OCI-LY3 (cell line): ENCODE data around the gene SASH1.

ENCODE experiments used
- H2AFZ ChIP-seq: fragments of 200-600, 300-600 bp; shearing (Covaris generic); 2 replicates; pipeline ENCODE4 v1.6.0; 2014; ENCODE audit warnings: antibody characterized with exemption, low read depth, low read length
- H3K27ac ChIP-seq: fragments of 200-600, 300-600 bp; sonication (generic); 2 replicates; pipeline ENCODE4 v1.5.1; 2014; ENCODE audit warnings: mild to moderate bottlenecking, low read length, moderate library complexity, mixed read lengths
- H3K27me3 ChIP-seq: fragments of 200-600, 300-600 bp; sonication (generic); 2 replicates; pipeline ENCODE4 v1.6.1; 2014; ENCODE audit warnings: low read depth, low read length, mixed read lengths
- H3K36me3 ChIP-seq: fragments of 200-600, 300-600 bp; sonication (generic); replicated peaks from 2 replicates; pipeline ENCODE3; 2014; ENCODE audit warnings: low read depth, low read length, mixed read lengths
- H3K4me1 ChIP-seq: fragments of 300-600, 200-600 bp; sonication (generic); 2 replicates; pipeline ENCODE4 v1.6.1; 2014; ENCODE audit warnings: low read length, mixed read lengths
- H3K4me2 ChIP-seq: fragments of 200-600, 300-600 bp; sonication (generic); 2 replicates; pipeline ENCODE4 v1.6.1; 2014; ENCODE audit warnings: low read length, mixed read lengths
- H3K4me3 ChIP-seq: fragments of 300-600, 200-600 bp; sonication (generic); 2 replicates; pipeline ENCODE4 v1.5.1; 2014; ENCODE audit warnings: antibody characterized with exemption, mild to moderate bottlenecking, low read length, moderate library complexity
- H3K79me2 ChIP-seq: fragments of 300-600, 200-600 bp; shearing (Covaris generic); 2 replicates; pipeline ENCODE4 v1.6.1; 2014; ENCODE audit warnings: mild to moderate bottlenecking, low read length, mixed read lengths
- H3K9ac ChIP-seq: fragments of 300-600, 200-600 bp; shearing (Covaris generic); 2 replicates; pipeline ENCODE4 v1.6.0; 2014; ENCODE audit warnings: mild to moderate bottlenecking, low read length, moderate library complexity
- H3K9me3 ChIP-seq: fragments of 200-600, 300-600 bp; shearing (Covaris generic); 2 replicates; pipeline ENCODE4 v1.6.1; 2014; ENCODE audit warnings: low read length, mixed read lengths; ENCODE audit not compliant: insufficient read depth
- H4K20me1 ChIP-seq: fragments of 200-600, 300-600 bp; sonication (generic); 2 replicates; pipeline ENCODE4 v1.6.1; 2016; ENCODE audit warnings: low read length, mixed read lengths; ENCODE audit not compliant: insufficient read depth
- EZH2phosphoT487 ChIP-seq: fragments of 200-600 bp; shearing (Covaris generic); IDR thresholded peaks from 2 replicates; pipeline ENCODE4 v1.6.1; 2018; ENCODE audit warnings: antibody characterized with exemption, mixed run types, low read depth
- TF ChIP-seq, protein P1 (sequence below): fragments of 200-600, 300-600 bp; sonication (generic); IDR thresholded peaks from 2 replicates; pipeline ENCODE4 v1.5.1; 2014; ENCODE audit warnings: antibody characterized with exemption, low read length, low read depth

Gene SASH1

DNA sequence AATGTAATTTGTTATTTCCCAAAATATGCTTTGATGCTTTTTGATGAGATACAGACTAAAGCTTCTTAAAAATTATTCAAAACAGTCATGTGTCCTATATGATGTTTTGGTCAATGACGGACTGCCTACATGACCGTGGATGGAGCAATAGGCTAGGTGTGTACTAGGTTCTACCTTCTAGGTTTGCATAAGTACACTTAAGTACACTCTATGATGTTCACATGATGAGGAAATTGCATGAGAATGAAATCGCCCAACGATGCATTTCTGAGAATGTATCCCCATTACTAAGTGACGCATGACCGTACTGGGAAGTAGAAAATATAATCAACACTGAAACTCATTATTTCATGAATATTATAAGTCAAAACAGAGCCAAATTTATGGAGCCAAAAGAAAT, 252.9 kb downstream of the SASH1 start:
- no peaks in the 10 kb centered on the region; the same call in 1 of the 2 replicates for H3K4me1 ChIP-seq
- H4K20me1 ChIP-seq: no peaks in the 10 kb centered on the region
- no peaks in the 10 kb centered on the region for H3K79me2 ChIP-seq
- H3K4me2 ChIP-seq: no peak overlapping the region
- no peak overlapping the region for H2AFZ ChIP-seq
- no peaks in the 10 kb centered on the region for H3K36me3 ChIP-seq
- no peaks in the 10 kb centered on the region for H3K9me3 ChIP-seq
- H3K27ac ChIP-seq: no peak overlapping the region
- no peak overlapping the region for H3K4me3 ChIP-seq
- H3K27me3 ChIP-seq: no peaks in the 10 kb centered on the region
- H3K9ac ChIP-seq: no peak overlapping the region
- TF ChIP-seq, protein P1, sequence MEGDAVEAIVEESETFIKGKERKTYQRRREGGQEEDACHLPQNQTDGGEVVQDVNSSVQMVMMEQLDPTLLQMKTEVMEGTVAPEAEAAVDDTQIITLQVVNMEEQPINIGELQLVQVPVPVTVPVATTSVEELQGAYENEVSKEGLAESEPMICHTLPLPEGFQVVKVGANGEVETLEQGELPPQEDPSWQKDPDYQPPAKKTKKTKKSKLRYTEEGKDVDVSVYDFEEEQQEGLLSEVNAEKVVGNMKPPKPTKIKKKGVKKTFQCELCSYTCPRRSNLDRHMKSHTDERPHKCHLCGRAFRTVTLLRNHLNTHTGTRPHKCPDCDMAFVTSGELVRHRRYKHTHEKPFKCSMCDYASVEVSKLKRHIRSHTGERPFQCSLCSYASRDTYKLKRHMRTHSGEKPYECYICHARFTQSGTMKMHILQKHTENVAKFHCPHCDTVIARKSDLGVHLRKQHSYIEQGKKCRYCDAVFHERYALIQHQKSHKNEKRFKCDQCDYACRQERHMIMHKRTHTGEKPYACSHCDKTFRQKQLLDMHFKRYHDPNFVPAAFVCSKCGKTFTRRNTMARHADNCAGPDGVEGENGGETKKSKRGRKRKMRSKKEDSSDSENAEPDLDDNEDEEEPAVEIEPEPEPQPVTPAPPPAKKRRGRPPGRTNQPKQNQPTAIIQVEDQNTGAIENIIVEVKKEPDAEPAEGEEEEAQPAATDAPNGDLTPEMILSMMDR: no peak
- no peak for TF ChIP-seq EZH2phosphoT487

DNA sequence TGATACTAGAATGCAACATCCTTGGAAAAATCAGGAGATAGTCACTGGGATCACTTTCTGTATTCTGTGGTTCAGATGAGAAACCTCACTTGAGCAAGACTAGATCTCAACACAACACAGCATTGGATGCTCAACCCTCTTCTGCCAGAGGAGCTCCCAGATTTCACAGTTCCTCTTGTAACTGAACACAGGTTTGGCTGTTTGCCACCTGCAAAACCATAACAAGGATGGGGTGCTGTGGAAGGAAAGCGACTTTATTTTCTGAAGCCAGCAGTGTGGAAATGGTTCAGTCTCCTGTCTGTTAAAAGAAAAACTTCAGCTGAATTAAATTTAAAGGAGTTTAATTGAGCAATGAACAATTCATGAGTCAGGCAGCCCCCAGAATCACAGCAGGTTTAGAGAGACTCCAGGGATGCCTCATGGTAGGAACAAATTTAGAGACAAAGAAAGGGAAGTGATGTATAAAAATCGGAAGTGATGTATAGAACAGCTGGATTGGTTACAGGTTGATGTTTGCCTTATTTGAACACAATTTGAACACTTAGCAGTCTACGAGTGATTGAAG, 254.3 kb downstream of the SASH1 start:
- H3K27me3 ChIP-seq: no peaks in the 10 kb centered on the region
- no peak overlapping the region; the same call in 1 of the 2 replicates for H2AFZ ChIP-seq
- H4K20me1 ChIP-seq: no peaks in the 10 kb centered on the region
- no peak for TF ChIP-seq EZH2phosphoT487
- TF ChIP-seq, protein P1: no peak
- H3K9ac ChIP-seq: no peak overlapping the region
- H3K4me2 ChIP-seq: no peak overlapping the region
- no peak overlapping the region for H3K4me3 ChIP-seq
- H3K9me3 ChIP-seq: no peaks in the 10 kb centered on the region
- no peaks in the 10 kb centered on the region for H3K36me3 ChIP-seq
- H3K79me2 ChIP-seq: no peaks in the 10 kb centered on the region
- H3K27ac ChIP-seq: no peak overlapping the region
- no peaks in the 10 kb centered on the region for H3K4me1 ChIP-seq

DNA sequence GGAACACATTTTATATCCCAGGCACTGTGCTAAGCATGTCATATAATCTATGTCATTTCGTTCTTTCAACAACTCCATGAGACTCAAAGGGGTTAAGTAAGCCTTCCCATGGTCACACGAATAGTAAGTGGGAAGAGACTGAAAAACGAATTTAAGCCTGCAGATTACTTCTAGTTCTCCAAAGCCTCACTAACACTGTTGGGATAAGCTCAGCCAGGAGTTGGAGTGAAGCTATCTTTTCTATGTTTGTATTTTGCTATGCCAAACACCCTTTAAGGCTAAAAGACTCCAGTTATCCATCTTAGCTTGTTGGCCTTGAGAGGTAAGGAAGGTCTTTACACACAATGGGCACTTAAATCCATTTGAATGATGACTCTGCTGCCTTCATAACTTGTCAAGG, 256.1 kb downstream of the SASH1 start:
- H3K27me3 ChIP-seq: no peaks in the 10 kb centered on the region
- no peaks in the 10 kb centered on the region for H3K79me2 ChIP-seq
- no peaks in the 10 kb centered on the region for H4K20me1 ChIP-seq
- H3K9me3 ChIP-seq: no peaks in the 10 kb centered on the region
- no peaks in the 10 kb centered on the region for H3K36me3 ChIP-seq
- no peaks in the 10 kb centered on the region for H3K4me1 ChIP-seq
- H3K27ac ChIP-seq: no peak overlapping the region
- H2AFZ ChIP-seq: no peak overlapping the region
- H3K9ac ChIP-seq: no peak overlapping the region
- H3K4me2 ChIP-seq: no peak overlapping the region
- no peak overlapping the region for H3K4me3 ChIP-seq
- no peak for TF ChIP-seq EZH2phosphoT487
- TF ChIP-seq, protein P1: no peak

DNA sequence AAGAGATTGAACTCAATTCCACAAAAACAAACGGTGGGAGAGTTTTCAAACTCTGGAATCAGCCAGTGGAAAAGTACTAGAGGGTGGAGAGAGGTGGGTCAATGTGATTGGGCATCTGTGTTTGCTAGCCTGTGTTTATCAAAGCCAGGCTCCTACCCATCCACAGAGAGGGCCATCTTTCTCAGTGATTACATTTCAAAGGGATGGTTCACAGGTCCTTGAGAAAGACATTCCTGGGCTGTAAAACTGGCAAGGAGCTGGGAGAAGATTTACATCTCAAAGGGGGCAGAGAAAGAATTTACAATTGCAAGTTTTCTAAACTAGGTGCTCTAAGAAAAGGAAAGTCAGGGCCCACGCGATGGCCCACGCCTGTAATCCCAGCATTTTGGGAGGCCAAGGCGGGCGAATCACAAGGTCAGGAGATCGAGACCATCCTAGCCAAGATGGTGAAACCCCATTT, 257.4 kb downstream of the SASH1 start:
- H3K4me1 ChIP-seq: no peaks in the 10 kb centered on the region
- no peaks in the 10 kb centered on the region for H3K79me2 ChIP-seq
- no peak overlapping the region for H3K4me3 ChIP-seq
- no peaks in the 10 kb centered on the region for H3K9me3 ChIP-seq
- H4K20me1 ChIP-seq: no peaks in the 10 kb centered on the region
- H3K9ac ChIP-seq: no peak overlapping the region
- TF ChIP-seq, protein P1: no peak
- TF ChIP-seq EZH2phosphoT487: no peak
- H3K36me3 ChIP-seq: no peaks in the 10 kb centered on the region
- no peak overlapping the region for H3K27ac ChIP-seq
- no peak overlapping the region for H2AFZ ChIP-seq
- no peak overlapping the region for H3K4me2 ChIP-seq
- H3K27me3 ChIP-seq: no peaks in the 10 kb centered on the region
